Esophagus squamous epithelium (tissue), 5 donors: ENCODE data around the gene SLC38A8. TPM values are rescaled to one million over a fixed set of nuclear protein-coding genes. Genes with fewer than 3 reads are reported as not detected.

Source experiments
- DNase-seq: peaks from one replicate; lab custom pipeline; 2025; lab: John Stamatoyannopoulos, UW
- H3K27ac ChIP-seq, 4 donors: fragments of 200-600 bp; sonication (generic); one replicate each; pipeline ENCODE4 v1.5.1; 2016 to 2019; ENCODE audit warnings: mild to moderate bottlenecking in 1 of 4
- H3K27me3 ChIP-seq, 4 donors: fragments of 200-600 bp; sonication (generic); 1 replicate in 3 of 4; 2 replicates in 1 of 4; pipeline versions ENCODE4 v1.5.1 to v1.6.0; 2017 to 2021; ENCODE audit warnings: antibody characterized with exemption in 1 of 4
- H3K36me3 ChIP-seq, 3 donors: fragments of 200-600 bp; sonication (generic); one replicate each; pipeline ENCODE4 v1.5.1; 2016 to 2019
- H3K4me1 ChIP-seq, 3 donors: fragments of 200-600 bp; sonication (generic); one replicate each; pipeline ENCODE4 v1.5.1; 2017 to 2019
- H3K4me3 ChIP-seq, 4 donors: fragments of 200-600 bp; sonication (generic); 1 replicate in 3 of 4; 2 replicates in 1 of 4; pipeline ENCODE4 v1.5.1; 2016 to 2019; ENCODE audit warnings: mild to moderate bottlenecking in 2 of 4, moderate library complexity in 1 of 4
- H3K9me3 ChIP-seq, 3 donors: fragments of 200-600 bp; sonication (generic); one replicate each; pipeline ENCODE4 v1.5.1; 2016 to 2019
- CTCF ChIP-seq, 6 experiments: fragments of 450-650 bp in 4 of 6; fragments of 200-600 bp in 2 of 6; sonication (generic) in 2 of 6; IDR thresholded peaks; one replicate each; pipeline ENCODE4 v1.5.1; 2016 to 2019; ENCODE audit warnings: antibody characterized with exemption in 6 of 6, mild to moderate bottlenecking in 4 of 6, moderate library complexity in 4 of 6
- POLR2A ChIP-seq, 4 donors: fragments of 450-650 bp; IDR thresholded peaks; one replicate each; pipeline ENCODE4 v1.6.1; 2017; ENCODE audit warnings: antibody characterized with exemption in 4 of 4, mild to moderate bottlenecking in 4 of 4, moderate library complexity in 3 of 4
- WGBS, 2 donors: methylation state at CpG; one replicate each; pipeline ENCODE4 v1.1.5; 2018; 5-methylcytosine and 5-hydroxymethylcytosine counted together
- intact Hi-C: fragments of 100-400 bp; cut with DNase I; formaldehyde crosslinking; loops from one replicate; pipeline ENCODE4 v1.15.0; 2022
- total RNA-seq, 4 donors: library from RNA; depleted of rRNA; stranded (reverse); fragments of >200 nt; gene quantifications; one replicate each; pipeline ENCODE4 v1.1.0, GENCODE V29; 2016
- donor health status: DM: yes; HTN: yes; CAD: no.

SLC38A8 gene
- total RNA-seq, 4 donors from 2014 or later: not detected

- Histone ChIP-seq H3K4me3 (no peak overlapping the region), H3K36me3 (peaks cover 0 to 12% (median 5%) of the 10 kb centered on the region in 3 donors), H3K27me3 (peaks cover 0 to 31% (median 4%) of the 10 kb centered on the region in 4 donors), H3K27ac (no peak overlapping the region), H3K9me3 (no peaks in the 10 kb centered on the region), H3K4me1 (peaks cover 0 to 13% (median 0%) of the 10 kb centered on the region in 3 donors)
- 68% methylated on average over 3 of the region's 6 CpGs; no CpG with 5 or more reads in 1 of the 2 donors for WGBS, 2 donors
- intact Hi-C loops: no loop called here
- no peak for DNase-seq
- TF ChIP-seq CTCF (IDR thresholded peaks at IDR 0.05) (no peak), POLR2A (IDR thresholded peaks at IDR 0.05) (no peak)
Measured at GRCh38 chr16:83970430-83970815, 72.2 kb downstream of the SLC38A8 start.

GRCh38 chr16:83969771-83970429 lies 72.7 kb downstream of the SLC38A8 start:
- WGBS, 2 donors: 42 to 64% methylated on average over 5 of the region's 18 CpGs
- TF ChIP-seq CTCF (IDR thresholded peaks at IDR 0.05) (no peak), POLR2A (IDR thresholded peaks at IDR 0.05) (no peak)
- no peak for DNase-seq
- no peaks in the 10 kb centered on the region for H3K9me3 ChIP-seq
- intact Hi-C loops: loop anchor here (5.0 kb wide), 1 partner anchor 87 kb away; no protein-coding TSS in a partner anchor
- H3K4me3 ChIP-seq: no peak overlapping the region
- H3K36me3 ChIP-seq: peaks cover 0 to 17% (median 10%) of the 10 kb centered on the region in 3 donors
- H3K27ac ChIP-seq: no peak overlapping the region
- peaks cover 0 to 13% (median 0%) of the 10 kb centered on the region in 3 donors for H3K4me1 ChIP-seq
- H3K27me3 ChIP-seq: peaks cover 0 to 31% (median 4%) of the 10 kb centered on the region in 4 donors

GRCh38 chr16:83968891-83969649 lies 73.5 kb downstream of the SLC38A8 start:
- DNase-seq: no peak
- peaks cover 0 to 13% (median 0%) of the 10 kb centered on the region in 3 donors for H3K4me1 ChIP-seq
- TF ChIP-seq CTCF (IDR thresholded peaks at IDR 0.05) (no peak), POLR2A (IDR thresholded peaks at IDR 0.05) (no peak)
- WGBS, 2 donors: 9 to 24% methylated on average over 12 to 16 of the region's 45 CpGs
- H3K27me3 ChIP-seq: peaks cover 0 to 31% (median 4%) of the 10 kb centered on the region in 4 donors
- intact Hi-C loops: loop anchor here (5.0 kb wide), 1 partner anchor 88 kb away; no protein-coding TSS in a partner anchor
- H3K9me3 ChIP-seq: no peaks in the 10 kb centered on the region
- no peak overlapping the region for H3K27ac ChIP-seq
- H3K36me3 ChIP-seq: peaks cover 0 to 25% (median 11%) of the 10 kb centered on the region in 3 donors
- peak overlapping the region in 2 of 4 donors; percentile 43 to 44 for H3K4me3 ChIP-seq

- peak overlapping the region in 2 of 4 donors; percentile 43 to 64 for H3K4me3 ChIP-seq
- no peak for DNase-seq
- H3K4me1 ChIP-seq: peaks cover 0 to 13% (median 0%) of the 10 kb centered on the region in 3 donors
- intact Hi-C loops: loop anchor here (5.0 kb wide), 1 partner anchor 89 kb away; no protein-coding TSS in a partner anchor
- H3K9me3 ChIP-seq: no peaks in the 10 kb centered on the region
- peaks cover 0 to 31% (median 4%) of the 10 kb centered on the region in 4 donors for H3K27me3 ChIP-seq
- TF ChIP-seq POLR2A (IDR thresholded peaks at IDR 0.05): no peak
- no peak for TF ChIP-seq CTCF (IDR thresholded peaks at IDR 0.05)
- no peak overlapping the region for H3K27ac ChIP-seq
- WGBS, 2 donors: no CpG with 5 or more reads among the region's 87 CpGs
- peaks cover 0 to 32% (median 11%) of the 10 kb centered on the region in 3 donors for H3K36me3 ChIP-seq
Measured at GRCh38 chr16:83968306-83968851, 74.2 kb downstream of the SLC38A8 start.
